ENCODE data around the gene MYCBPAP.

MYCBPAP gene

DNA sequence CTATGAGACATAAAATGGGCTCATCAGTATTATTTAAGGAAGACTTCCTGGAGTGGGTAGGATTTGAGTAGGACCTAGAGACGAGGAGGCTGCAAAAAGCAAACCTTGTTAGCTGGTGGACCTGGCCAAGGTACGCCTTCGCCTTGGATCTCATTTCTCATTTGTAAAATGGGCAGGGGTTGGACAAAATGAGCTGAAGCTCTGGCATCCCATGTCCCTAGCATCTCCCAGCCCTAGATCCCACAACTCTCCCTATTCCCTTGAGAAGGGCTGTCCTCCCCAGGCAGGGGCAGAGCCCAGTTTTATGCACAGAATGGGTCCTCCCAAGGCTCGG, 38.4 kb downstream of the MYCBPAP start:
- H3K4me3 ChIP-seq (ENCODE audit: low read depth, low read length): no peak overlapping the region
- no peak for TF ChIP-seq CTCF (IDR thresholded peaks at IDR 0.05; ENCODE audit: borderline replicate concordance, insufficient read depth, low read depth, low read length)

DNA sequence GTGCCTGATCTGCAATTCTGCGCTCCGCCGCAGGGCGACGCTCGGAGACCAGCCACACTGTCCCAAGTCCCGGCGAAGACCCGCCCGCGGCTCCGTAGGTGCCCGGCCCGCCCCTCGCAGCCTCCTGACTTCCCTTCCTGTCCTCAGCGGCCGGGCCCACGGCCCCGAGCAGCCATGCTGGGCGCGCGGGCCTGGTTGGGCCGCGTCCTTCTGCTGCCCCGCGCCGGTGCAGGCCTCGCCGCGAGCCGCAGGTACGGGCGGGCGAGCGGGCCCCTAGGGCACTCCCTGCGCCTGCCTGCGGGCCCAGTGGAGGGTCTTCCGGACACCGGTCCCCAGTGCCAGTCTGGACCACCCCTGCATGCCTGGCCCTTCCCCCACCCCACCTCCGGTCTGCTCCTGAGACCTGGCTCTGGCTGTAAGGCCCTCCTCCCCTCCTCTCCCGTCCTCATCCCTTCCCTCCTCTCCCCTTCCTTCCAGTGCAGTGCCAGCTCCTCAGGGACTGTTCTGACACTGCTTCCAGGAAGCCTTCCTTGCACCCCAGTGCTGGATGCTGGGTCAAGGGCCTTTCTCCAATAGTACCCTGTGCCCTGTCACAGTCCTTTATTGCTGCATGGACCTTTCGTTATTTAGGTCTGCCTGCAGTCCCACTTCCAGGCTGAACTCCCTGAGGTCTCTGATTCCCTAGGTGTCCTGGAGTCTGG, 38.9 kb downstream of the MYCBPAP start, which contains the start of gene SPATA20:
TSS of gene SPATA20 (plus strand) at position 140 of the 701 bp plus-strand sequence. CDS start at position 175, 35 bp downstream.
- peak; percentile 99 for TF ChIP-seq CTCF (IDR thresholded peaks at IDR 0.05; ENCODE audit: borderline replicate concordance, insufficient read depth, low read depth, low read length)
- H3K4me3 ChIP-seq (ENCODE audit: low read depth, low read length): peak within 1 kb of the TSS; percentile 58

DNA sequence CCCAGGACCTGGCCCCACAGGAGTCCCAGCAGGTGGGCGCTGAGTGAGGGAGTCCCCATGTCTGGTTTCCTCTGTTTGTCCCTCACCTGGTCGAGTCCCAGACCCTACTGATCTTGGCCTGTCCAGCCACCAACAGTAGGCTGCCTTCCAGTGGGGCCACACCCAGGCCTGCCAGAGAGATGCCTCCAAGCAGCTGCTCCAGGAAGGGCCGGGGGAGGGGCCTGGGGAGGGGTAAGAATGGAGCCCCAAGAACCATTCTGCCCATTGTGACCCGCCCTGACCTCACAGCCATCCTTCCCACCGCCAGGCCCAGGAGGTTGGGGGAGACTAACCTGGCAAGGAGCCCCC, 39.5 kb downstream of the MYCBPAP start:
- TF ChIP-seq CTCF (IDR thresholded peaks at IDR 0.05; ENCODE audit: borderline replicate concordance, insufficient read depth, low read depth, low read length): no peak
- H3K4me3 ChIP-seq (ENCODE audit: low read depth, low read length): no peak overlapping the region

GRCh38 chr17:50548831-50549230, 40.6 kb downstream of the MYCBPAP start:
- no peak overlapping the region for H3K4me3 ChIP-seq (ENCODE audit: low read depth, low read length)
- no peak for TF ChIP-seq CTCF (IDR thresholded peaks at IDR 0.05; ENCODE audit: borderline replicate concordance, insufficient read depth, low read depth, low read length)

- no peak overlapping the region for H3K4me3 ChIP-seq (ENCODE audit: low read depth, low read length)
- TF ChIP-seq CTCF (IDR thresholded peaks at IDR 0.05; ENCODE audit: borderline replicate concordance, insufficient read depth, low read depth, low read length): no peak
Measured at GRCh38 chr17:50549256-50549941, 41.2 kb downstream of the MYCBPAP start.

DNA sequence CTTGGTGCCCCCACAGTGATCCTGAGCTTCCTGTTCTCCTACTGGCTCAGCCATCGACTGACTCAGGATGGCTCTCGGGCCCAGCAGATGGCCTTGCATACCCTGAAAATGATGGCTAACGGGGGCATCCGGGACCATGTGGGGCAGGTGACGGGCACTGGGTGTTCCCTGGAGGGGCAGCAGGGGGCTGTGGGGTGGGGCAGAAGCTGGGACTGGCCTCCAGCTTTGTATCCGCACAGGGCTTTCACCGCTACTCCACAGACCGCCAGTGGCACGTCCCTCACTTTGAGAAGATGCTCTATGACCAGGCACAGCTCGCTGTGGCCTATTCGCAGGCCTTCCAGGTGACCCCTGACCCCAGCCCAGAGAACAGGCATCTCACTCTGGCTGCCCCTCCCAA, 41.7 kb downstream of the MYCBPAP start:
- TF ChIP-seq CTCF (IDR thresholded peaks at IDR 0.05; ENCODE audit: borderline replicate concordance, insufficient read depth, low read depth, low read length): no peak
- H3K4me3 ChIP-seq (ENCODE audit: low read depth, low read length): no peak overlapping the region

Data from GM12875 (cell line).